Stimulated activated CD4-positive, alpha-beta T cell treated with anti-CD3 and anti-CD28 coated beads, Interleukin-1b, Interleukin-23, amount 100 ng/mL, for 48 hours (primary cell): Measurements from ENCODE around the gene CD33.

Experiments used
- DNase-seq: peaks from one replicate; pipeline ENCODE4 v3.0.0-alpha.2; 2020

The CD33 gene

DNA sequence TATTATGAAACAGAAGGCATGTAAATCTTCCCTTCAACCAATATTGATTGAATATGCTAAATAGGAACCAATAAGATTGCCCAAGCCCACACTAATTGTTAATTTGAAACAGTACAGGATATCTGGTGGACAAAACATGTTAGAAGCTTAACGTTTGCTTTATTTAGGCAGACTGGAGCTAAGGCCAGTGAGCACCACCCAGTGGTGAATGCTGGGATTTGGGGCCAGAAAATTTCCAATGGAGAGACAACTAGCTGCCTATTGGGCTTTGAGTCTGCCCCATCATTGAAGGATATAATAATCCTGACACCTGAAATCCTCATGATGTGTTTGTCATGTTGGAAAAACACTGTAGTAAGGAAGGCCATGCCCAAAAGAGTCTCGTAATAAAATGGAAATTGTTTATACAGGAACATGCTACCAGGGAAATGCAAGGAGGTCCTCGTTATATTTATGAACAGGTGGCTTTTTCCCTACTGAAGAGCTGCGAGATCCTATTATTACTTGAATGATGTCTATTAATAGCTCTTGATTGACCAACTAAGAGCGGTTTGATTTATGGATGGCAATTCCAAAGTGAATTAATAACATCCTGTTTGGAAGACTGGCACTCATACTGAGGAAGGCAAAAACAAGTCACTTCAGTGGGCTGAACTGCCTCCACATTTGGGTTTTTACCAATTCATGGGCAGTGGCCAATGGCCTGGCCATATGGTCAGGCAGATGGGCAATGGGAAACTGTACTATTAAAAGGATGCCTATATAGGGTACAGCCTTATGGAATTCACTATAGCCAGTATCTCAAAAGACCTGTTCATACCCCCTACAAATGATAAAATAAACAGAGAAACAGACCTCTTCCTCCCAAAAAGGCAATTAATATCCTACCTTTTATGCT is 34.7 kb downstream of the CD33 start:
- DNase-seq: peak; percentile 42

DNA sequence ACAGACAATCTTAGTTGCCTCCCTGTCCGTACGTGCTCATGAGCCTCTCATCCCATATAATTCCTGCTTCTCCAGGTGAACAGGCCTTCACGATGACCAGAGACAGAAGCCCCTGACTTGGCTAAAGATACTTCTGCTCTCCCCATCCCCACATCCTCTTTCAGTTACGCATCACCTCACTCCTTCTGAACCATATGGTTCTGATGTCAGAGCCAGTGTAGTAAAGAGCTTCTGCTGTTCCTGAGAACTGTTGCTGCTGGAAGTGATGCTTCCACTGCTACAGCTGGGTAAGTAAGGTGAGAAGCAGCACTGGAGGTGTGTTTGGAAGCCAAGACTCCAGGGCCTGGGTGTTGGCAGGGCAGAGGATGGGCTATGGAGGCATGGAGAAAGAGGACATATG is 38.9 kb downstream of the CD33 start:
- no peak for DNase-seq

DNA sequence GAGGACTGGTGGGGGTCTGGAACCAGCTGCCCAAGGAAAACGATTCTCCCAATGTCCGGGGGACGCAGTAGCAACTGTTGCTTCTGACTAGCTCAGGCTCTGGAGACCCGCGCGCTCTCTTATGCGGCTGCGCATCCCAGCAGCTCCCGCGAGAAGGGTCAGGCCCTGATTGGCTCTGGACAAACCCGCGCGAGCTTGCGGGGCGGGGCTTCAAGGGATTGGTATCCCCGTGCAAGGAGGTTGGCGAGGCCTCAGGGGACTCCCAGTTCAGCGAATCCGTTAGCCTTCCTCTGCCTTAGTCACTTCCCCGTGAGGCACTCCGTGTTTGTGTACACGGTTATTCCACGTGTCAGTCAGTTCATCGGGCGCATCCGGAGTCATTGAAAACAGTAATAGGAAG is 46.2 kb downstream of the CD33 start:
- no peak for DNase-seq

DNA sequence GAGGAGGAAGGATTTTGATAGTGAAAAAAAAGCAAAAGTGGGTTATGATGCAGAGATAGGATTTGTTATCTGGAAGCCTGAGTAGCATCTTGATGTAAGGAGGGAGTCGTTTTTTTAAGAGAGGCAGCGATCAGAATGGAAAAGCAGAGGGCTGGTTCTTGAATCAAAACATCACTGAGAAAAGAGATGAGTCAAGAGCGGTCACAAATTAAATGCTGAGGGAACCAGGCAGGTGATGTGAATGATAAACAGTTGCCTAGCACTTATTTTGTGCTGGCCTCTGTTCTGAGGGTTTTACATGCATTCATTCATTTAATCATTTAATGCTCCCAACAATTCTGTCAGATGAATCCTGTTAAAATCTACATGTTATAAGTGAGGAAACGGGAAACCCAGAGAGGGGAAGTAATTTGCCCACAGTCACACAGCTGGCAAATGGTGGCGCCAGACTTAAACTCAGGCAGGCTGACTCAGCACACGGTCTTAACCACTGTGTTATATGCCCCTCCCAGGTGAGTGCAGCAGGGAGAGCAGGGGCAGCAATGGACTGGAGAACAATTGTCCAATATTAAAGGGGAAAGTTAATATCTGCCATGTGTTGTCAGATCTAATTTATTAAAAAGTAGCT is 47.4 kb downstream of the CD33 start:
- no peak for DNase-seq

DNA sequence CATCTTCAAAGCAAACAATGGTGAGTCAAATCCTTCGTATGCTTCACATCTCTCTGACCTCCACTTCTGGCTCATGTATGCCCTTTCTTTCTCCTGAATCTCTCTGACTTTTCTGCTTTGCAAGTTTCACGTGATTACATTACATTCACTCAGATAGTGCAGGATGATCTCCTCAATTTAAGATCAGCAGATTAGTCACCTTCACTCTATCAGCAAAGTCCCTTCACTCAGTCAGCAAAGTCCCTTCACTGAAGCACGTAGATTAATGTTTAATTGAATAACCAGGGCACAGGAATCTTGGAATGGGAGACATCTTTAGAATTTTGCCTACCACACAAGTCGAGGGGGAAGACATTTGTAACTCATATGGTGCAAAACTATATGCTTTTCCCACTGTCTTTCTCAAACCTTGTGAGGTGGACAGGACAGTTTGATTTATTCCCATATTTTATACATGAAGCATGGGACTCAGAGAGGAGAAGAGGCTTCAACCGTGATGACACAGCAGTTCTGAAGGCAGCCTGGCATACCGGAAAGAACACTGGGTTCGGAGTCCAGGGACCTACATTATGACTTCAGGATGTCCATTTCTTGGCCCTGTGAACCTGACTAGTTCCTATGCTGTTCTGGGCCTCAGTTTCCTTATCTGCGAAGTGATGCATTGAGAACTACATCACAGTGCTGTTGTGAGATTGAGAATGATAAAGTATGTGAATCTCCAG is 49.3 kb downstream of the CD33 start:
- no peak for DNase-seq

DNA sequence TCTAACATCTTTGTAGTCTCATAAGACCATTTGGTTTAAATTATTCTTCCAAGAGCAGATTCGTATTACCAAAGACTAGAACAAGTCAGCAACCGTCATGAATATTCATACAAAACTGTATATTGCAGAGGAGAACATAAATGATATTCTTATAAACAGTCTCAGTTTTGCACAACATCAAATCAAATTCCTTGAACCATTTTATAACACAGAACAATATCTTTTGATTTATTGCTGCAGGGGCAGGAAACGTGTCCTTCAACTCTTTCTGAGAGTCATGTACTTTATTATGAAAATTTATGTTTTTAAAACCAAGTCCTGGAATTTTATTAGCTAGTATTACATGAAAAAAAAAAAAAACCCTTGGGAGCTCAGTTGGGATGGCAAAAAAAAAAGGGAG is 52.2 kb downstream of the CD33 start:
- DNase-seq: no peak

DNA sequence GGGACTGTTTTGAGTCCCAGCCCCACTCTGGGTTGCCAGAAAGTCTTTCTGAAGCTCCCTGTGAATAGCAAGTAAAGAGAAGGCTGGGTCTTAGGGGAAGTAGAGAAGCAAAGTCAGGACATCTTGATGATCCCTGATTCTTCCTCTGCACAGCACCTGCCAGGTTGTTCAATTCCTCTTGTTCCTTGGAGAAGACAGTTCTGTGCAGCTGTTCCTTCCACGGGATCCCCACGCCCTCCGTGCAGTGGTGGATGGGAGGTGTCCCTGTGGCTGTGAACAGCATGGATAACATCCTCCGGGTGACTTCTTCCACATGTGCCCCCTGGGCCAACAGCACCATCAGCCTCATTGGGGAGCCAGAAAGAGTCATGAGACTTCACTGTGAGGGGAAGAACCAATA is 57.5 kb downstream of the CD33 start:
- no peak for DNase-seq

DNA sequence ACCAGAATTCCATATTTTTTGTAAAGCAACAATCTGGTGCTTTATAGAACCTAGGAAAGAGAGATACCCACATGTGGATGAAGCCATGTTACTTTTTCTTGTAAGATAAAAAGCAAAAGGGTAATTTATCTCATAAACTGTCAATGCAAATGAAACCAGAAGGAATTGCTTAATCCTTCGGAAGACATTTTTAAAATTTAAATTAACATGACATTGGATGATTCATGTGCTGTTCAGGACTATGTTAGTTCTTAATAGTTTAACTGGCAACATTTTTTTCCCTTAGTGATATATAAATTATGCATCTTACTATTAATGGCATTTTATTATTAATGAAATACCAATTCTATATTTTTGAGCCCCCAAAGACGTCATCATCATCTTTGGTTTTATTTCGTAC is 60.8 kb downstream of the CD33 start:
- no peak for DNase-seq
